Measurements from ENCODE around the gene LRP2. TPM values are rescaled to one million over a fixed set of nuclear protein-coding genes. Genes with fewer than 3 reads are reported as not detected.

Gene LRP2
- total RNA-seq, 2 donors from 2014 or later = 0.05 TPM; not detected in 1

DNA sequence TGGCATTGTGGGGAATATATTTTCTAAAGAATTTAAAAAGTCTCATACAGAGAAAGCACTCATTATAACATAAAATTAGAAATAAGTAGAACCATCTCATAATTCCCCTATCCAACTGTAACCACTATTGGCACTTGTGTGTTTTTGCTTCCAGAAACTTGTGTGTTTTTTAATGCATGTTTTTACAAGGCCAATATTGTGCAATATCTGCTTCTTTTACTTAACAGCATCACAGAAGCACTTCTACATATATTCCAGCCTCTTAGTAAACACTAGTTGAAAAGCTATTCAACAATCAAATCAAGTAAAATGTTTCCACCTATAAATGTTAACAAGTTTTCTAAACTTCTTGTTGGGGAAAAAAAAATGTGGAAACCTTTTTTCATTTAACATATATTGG, 132.7 kb downstream of the LRP2 start:
- Histone ChIP-seq H3K4me3 (no peak overlapping the region), H3K9me3 (no peaks in the 10 kb centered on the region), H3K27ac (no peak overlapping the region), H3K36me3 (no peaks in the 10 kb centered on the region), H3K27me3 (no peaks in the 10 kb centered on the region), H3K9ac (ENCODE audit: low read depth in 2 of 2, low read length in 2 of 2) (no peak overlapping the region), H3K4me1 (no peaks in the 10 kb centered on the region)
- TF ChIP-seq, protein P1, sequence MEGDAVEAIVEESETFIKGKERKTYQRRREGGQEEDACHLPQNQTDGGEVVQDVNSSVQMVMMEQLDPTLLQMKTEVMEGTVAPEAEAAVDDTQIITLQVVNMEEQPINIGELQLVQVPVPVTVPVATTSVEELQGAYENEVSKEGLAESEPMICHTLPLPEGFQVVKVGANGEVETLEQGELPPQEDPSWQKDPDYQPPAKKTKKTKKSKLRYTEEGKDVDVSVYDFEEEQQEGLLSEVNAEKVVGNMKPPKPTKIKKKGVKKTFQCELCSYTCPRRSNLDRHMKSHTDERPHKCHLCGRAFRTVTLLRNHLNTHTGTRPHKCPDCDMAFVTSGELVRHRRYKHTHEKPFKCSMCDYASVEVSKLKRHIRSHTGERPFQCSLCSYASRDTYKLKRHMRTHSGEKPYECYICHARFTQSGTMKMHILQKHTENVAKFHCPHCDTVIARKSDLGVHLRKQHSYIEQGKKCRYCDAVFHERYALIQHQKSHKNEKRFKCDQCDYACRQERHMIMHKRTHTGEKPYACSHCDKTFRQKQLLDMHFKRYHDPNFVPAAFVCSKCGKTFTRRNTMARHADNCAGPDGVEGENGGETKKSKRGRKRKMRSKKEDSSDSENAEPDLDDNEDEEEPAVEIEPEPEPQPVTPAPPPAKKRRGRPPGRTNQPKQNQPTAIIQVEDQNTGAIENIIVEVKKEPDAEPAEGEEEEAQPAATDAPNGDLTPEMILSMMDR (IDR thresholded peaks at IDR 0.05) = no peak
- DNase-seq = no peak
- intact Hi-C loops (cut with DNase I) = no loop called here

DNA sequence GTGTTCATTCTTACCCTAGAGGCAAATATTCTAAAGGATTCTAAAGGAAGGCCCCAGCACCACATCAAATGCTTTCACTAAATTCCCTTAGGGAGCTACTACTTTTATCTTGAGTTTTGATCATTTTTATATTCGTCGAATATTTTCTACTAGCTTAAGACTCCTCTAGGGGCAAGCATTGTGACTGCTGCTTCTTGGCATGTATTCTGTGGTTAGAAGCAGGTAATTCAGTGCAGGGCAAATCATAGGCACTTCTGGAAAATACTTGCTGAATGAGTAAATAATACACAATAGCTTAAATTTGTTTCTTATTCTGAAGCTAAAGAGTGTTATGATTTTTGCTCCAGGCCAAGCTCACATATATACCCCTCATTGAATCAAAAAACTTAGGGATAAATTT, 136.4 kb downstream of the LRP2 start:
- no peak overlapping the region for H3K27ac ChIP-seq
- H3K9me3 ChIP-seq = no peaks in the 10 kb centered on the region
- TF ChIP-seq, protein P1 (IDR thresholded peaks at IDR 0.05) = no peak
- no peak for DNase-seq
- H3K4me1 ChIP-seq = no peaks in the 10 kb centered on the region
- no peaks in the 10 kb centered on the region for H3K27me3 ChIP-seq
- H3K36me3 ChIP-seq = no peaks in the 10 kb centered on the region
- no peak overlapping the region for H3K4me3 ChIP-seq
- no peak overlapping the region for H3K9ac ChIP-seq (ENCODE audit: low read depth in 2 of 2, low read length in 2 of 2)
- intact Hi-C loops (cut with DNase I) = no loop called here

DNA sequence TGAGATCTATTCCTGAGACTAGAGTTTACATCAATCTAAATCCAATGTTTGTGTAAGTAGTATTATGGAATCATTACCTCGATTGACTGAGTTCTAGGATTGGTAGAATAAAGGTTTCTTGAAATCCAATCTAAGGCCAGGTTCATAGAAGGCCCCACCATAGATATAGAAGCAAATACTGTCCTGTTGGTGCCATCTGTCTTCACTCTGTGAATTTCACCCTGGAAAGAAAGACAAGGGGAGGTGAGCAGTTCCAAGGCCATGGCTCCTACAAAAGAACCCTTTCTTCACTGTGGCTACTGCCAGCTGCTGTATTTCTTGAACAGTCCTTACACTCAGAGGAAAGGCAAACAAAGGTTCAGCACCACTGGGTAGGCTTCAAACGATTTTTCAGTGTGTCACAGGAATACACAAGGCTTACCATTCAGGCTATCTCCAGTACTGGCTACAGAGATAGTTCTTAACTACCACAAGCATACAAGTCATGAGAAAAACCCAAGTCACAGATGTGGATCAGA, 137.0 kb downstream of the LRP2 start:
- Histone ChIP-seq H3K4me3 (no peak overlapping the region), H3K4me1 (no peaks in the 10 kb centered on the region), H3K27ac (no peak overlapping the region), H3K9me3 (no peaks in the 10 kb centered on the region), H3K9ac (ENCODE audit: low read depth in 2 of 2, low read length in 2 of 2) (no peak overlapping the region), H3K36me3 (no peaks in the 10 kb centered on the region), H3K27me3 (no peaks in the 10 kb centered on the region)
- intact Hi-C loops (cut with DNase I) = no loop called here
- TF ChIP-seq, protein P1 (IDR thresholded peaks at IDR 0.05) = no peak
- DNase-seq = no peak

DNA sequence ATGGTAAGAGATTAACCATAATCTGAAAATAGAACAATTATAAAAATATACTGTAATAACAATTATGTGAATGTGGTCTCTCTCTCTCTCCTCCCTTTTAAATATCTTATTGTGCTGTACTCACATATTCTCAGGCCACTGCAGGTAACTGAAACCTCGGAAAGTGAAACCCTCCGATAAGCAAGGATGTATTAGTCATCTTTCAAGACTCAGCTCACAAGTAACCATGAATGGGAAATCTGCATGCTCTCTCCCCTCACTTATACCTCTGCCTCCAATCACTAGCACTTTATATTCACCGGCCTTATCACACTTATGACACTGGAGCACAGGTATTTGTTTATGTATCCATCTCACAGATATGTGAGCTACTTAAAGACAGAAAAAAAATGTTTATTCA, 139.7 kb downstream of the LRP2 start:
- no peak for DNase-seq
- intact Hi-C loops (cut with DNase I) = no loop called here
- no peaks in the 10 kb centered on the region for H3K9me3 ChIP-seq

DNA sequence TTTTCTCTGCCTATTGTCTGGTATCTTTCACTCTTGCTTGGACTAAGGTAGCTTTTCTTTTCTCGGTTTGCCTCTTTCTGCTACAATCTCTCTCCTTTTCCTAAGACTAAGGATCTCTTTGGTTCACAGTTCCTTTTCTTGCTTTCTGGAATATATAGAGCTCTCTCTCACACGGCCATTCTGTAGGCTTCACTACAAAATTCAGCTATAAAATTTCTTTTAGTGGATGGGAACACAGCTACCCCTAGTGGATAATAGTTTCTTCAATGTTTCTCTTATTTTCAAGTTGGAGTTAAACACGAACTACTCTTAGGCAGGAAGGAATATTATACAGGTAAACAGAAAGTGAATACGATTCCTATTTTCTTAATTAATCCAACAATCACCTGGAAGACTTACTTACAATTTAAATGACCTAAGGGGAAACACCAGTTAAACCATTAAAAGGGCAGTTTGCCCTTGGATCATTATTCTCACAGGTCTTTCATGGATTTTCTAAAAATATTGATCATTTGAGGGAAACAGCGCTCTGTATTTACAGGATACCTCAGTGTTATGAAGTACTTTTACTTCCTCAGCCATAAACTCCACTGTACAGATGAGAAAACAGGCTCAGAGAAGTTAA, 140.5 kb downstream of the LRP2 start:
- Histone ChIP-seq H3K27me3 (no peaks in the 10 kb centered on the region), H3K4me1 (no peaks in the 10 kb centered on the region), H3K9me3 (no peaks in the 10 kb centered on the region), H3K9ac (ENCODE audit: low read depth in 2 of 2, low read length in 2 of 2) (no peak overlapping the region), H3K36me3 (no peaks in the 10 kb centered on the region), H3K4me3 (no peak overlapping the region), H3K27ac (no peak overlapping the region)
- intact Hi-C loops (cut with DNase I) = no loop called here
- DNase-seq = no peak
- TF ChIP-seq, protein P1 (IDR thresholded peaks at IDR 0.05) = peak; percentile 14

More for the DNA sequence above, 139.7 kb downstream of the LRP2 start:
- Histone ChIP-seq H3K4me1 (no peaks in the 10 kb centered on the region), H3K27me3 (no peaks in the 10 kb centered on the region), H3K9ac (ENCODE audit: low read depth in 2 of 2, low read length in 2 of 2) (no peak overlapping the region), H3K36me3 (no peaks in the 10 kb centered on the region), H3K4me3 (no peak overlapping the region), H3K27ac (no peak overlapping the region)
- TF ChIP-seq, protein P1 (IDR thresholded peaks at IDR 0.05) = no peak
